BLaER1 treated with 17β-estradiol and CSF1 and Interleukin-3, amounts not matched to agents 10 nM and 100 nM (cell line): ENCODE measurements around the gene PPFIA4.
"Not testable (repeated sequence)": the region's sequence is repeated elsewhere in the genome, so short reads cannot be mapped to it uniquely, and the experiment has no call there.

Source experiments
- H3K27ac ChIP-seq, 11 experiments: shearing (Covaris generic); formaldehyde crosslinking; 2 replicates each; pipeline ENCODE4 v1.8.1; 2022
- H3K27me3 ChIP-seq, 11 experiments: shearing (Covaris generic); formaldehyde crosslinking; 2 replicates each; pipeline ENCODE4 v1.8.1; 2022
- H3K36me3 ChIP-seq, 11 experiments: shearing (Covaris generic); formaldehyde crosslinking; 2 replicates each; pipeline ENCODE4 v1.8.1; 2022
- H3K4me1 ChIP-seq, 10 experiments: shearing (Covaris generic); formaldehyde crosslinking; 2 replicates each; pipeline ENCODE4 v1.8.1; 2022
- H3K4me2 ChIP-seq, 11 experiments: shearing (Covaris generic); formaldehyde crosslinking; 2 replicates each; pipeline ENCODE4 v1.8.1; 2022
- H3K4me3 ChIP-seq, 10 experiments: shearing (Covaris generic); formaldehyde crosslinking; 2 replicates each; pipeline ENCODE4 v1.8.1; 2022
- H3K9ac ChIP-seq, 11 experiments: shearing (Covaris generic); formaldehyde crosslinking; 2 replicates each; pipeline ENCODE4 v1.8.1; 2022
- H3K9me3 ChIP-seq, 11 experiments: shearing (Covaris generic); formaldehyde crosslinking; replicated peaks in 1 of 11; 2 replicates each; pipeline ENCODE4 v1.8.1; 2022
- H4K20me1 ChIP-seq, 11 experiments: shearing (Covaris generic); formaldehyde crosslinking; 2 replicates each; pipeline ENCODE4 v1.8.1; 2022
- Cebpa-rat ChIP-seq, 11 experiments: shearing (Covaris generic); IDR thresholded peaks; 2 replicates each; pipeline ENCODE4 v1.8.1; 2022

The PPFIA4 gene

DNA sequence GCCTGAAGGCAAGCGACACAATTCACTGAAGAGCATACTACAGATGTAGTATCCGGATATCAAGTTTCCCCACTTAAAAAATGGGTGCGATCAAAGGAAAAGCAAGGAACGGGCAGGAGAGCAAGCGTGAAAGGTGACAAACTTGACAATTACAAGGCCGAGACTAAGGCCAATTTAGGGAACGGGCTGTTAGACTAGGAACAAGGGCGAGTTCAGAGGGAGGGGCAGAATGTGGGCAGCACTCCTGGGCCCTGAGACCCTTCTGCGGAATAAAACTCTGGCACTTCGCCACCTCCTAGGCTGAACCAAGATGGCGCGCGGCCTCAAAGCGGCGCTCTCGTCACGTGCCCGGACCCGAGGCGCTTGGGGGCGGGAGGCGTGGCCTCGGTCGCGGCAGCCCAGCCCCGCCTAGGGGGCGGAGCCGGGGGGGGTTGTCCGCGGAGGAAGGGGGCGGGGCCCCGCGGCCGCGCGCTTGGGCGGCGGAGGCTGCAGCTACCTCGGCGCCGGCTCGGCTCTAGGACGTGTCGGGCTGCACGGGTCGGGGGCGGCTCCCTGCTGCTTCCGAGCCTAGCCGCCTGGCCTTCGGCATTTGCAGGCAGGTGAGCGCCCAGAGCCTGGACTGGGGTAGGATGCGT, at the start of gene PPFIA4:
TSS of gene PPFIA4 (plus strand) at position 461 of the 635 bp plus-strand sequence. CDS start 12,518 bp downstream, outside the sequence.
- TF ChIP-seq Cebpa-rat (IDR thresholded peaks at IDR 0.05) = no peak
- peaks cover 21 to 51% (median 40%) of the 10 kb centered on the region in 10 experiments for H3K4me1 ChIP-seq
- H3K9ac ChIP-seq = peak within 1 kb of the TSS; percentile 71 to 88 (median 83)
- peak within 1 kb of the TSS; percentile 72 to 83 (median 78) for H3K4me3 ChIP-seq
- peaks cover 0 to 7% (median 0%) of the 10 kb centered on the region in 11 experiments; a peak in 2 of 22 replicates for H3K27me3 ChIP-seq
- H3K36me3 ChIP-seq = peaks cover 34 to 55% (median 40%) of the 10 kb centered on the region in 11 experiments
- peak within 1 kb of the TSS; percentile 87 to 100 (median 100) for H3K4me2 ChIP-seq
- peak within 1 kb of the TSS; percentile 54 to 82 (median 77) for H3K27ac ChIP-seq
- H3K9me3 ChIP-seq = 0 out of 22 replicates have a peak, but pooled peaks cover 0 to 6% (median 0%) of the 10 kb centered on the region in 11 experiments
- H4K20me1 ChIP-seq = peaks cover 0 to 10% (median 0%) of the 10 kb centered on the region in 11 experiments; a peak in 1 of 22 replicates

DNA sequence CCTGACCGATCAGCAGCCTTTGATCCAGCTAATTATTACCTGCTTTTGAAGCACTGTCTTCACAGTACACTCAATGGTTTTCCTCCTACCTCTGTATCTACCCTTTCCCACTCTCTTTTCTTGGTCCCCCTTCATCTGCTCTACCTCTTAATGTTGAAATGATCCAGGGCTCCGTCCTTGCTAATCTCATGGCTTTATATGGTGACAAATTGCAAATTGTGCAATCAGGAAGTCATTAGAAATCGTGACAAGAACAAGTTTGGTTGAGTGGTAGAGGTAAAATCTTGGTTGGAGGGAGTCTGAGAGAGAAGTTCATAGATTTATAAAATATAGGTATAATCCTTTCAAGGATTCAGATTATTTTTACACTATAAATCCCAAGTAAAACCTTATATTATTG, 49.7 kb upstream of the PPFIA4 start:
- H3K27me3 ChIP-seq = no peaks in the 10 kb centered on the region
- peak in 5 of 11 experiments; percentile 37 to 81 (median 58); a peak in 7 of 22 replicates for TF ChIP-seq Cebpa-rat (IDR thresholded peaks at IDR 0.05)

DNA sequence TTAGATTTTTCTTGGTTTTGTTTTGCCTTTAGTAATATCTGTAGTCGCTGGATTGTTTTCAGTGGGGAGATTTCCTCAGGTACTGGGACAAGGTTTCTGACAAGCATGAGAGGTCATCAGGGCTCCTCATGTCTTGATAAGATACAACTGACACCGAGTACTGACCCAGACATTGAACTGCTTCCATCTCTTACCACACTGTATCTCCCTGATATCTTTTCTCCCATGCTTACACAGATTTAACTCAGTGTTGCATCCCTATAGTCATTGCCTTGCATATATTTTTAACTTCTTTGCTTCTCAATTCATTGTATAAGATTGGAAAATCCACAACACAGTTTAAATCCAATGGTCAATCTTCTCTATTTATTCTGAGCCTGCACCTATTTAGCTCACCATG, 46.8 kb upstream of the PPFIA4 start:
- TF ChIP-seq Cebpa-rat (IDR thresholded peaks at IDR 0.05) = no peak
- Histone ChIP-seq H3K4me2 (peak overlapping the region in 8 of 11 experiments; percentile 44 to 69 (median 64); a peak in 15 of 22 replicates), H4K20me1 (no peaks in the 10 kb centered on the region), H3K36me3 (no peaks in the 10 kb centered on the region), H3K9me3 (peaks cover 0 to 21% (median 10%) of the 10 kb centered on the region in 11 experiments; a peak in 16 of 22 replicates), H3K4me1 (peaks cover 10 to 37% (median 31%) of the 10 kb centered on the region in 10 experiments), H3K9ac (no peak overlapping the region), H3K27ac (peak overlapping the region in 1 of 11 experiments; percentile 9; a peak in 1 of 22 replicates), H3K4me3 (no peak overlapping the region), H3K27me3 (no peaks in the 10 kb centered on the region)

More for the DNA sequence above, 49.7 kb upstream of the PPFIA4 start:
- Histone ChIP-seq H3K27ac (0 out of 22 replicates have a peak overlapping the region, but pooled peaks of 1 of the 11 experiments have one; percentile 24), H3K36me3 (no peaks in the 10 kb centered on the region), H4K20me1 (no peaks in the 10 kb centered on the region), H3K4me3 (no peak overlapping the region), H3K9ac (no peak overlapping the region), H3K4me1 (peaks cover 10 to 37% (median 31%) of the 10 kb centered on the region in 10 experiments), H3K9me3 (peaks cover 0 to 22% (median 11%) of the 10 kb centered on the region in 11 experiments; a peak in 17 of 22 replicates), H3K4me2 (peak overlapping the region in 9 of 11 experiments; percentile 24 to 63 (median 39); a peak in 14 of 22 replicates)

DNA sequence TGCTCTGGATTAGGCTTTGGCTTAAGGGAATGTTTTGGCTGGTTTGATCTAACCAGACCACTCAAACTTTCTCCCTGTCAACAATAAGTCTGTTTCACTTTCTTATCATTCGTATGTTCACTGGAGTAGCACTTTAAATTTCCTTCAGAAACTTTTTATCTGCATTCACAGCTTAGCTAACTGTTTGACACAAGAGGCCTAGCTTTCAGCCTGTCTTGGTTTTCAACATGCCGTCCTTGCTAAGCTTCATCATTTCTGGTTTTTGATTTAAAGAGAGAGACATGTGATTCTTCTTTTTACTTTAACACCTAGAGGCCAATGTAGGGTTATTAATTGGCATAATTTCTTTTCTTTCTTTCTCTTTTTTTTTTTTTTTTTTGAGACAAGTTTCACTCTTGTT, 44.4 kb upstream of the PPFIA4 start:
- Histone ChIP-seq H3K9me3 (peaks cover 0 to 21% (median 10%) of the 10 kb centered on the region in 11 experiments; a peak in 16 of 22 replicates), H3K9ac (no peak overlapping the region), H3K36me3 (no peaks in the 10 kb centered on the region), H3K4me3 (no peak overlapping the region), H3K27ac (no peak overlapping the region), H3K4me2 (peak overlapping the region in 1 of 11 experiments; percentile 16; a peak in 1 of 22 replicates), H3K4me1 (peaks cover 4 to 31% (median 22%) of the 10 kb centered on the region in 10 experiments; a peak in 17 of 20 replicates), H3K27me3 (no peaks in the 10 kb centered on the region), H4K20me1 (no peaks in the 10 kb centered on the region)
- TF ChIP-seq Cebpa-rat (IDR thresholded peaks at IDR 0.05) = no peak

DNA sequence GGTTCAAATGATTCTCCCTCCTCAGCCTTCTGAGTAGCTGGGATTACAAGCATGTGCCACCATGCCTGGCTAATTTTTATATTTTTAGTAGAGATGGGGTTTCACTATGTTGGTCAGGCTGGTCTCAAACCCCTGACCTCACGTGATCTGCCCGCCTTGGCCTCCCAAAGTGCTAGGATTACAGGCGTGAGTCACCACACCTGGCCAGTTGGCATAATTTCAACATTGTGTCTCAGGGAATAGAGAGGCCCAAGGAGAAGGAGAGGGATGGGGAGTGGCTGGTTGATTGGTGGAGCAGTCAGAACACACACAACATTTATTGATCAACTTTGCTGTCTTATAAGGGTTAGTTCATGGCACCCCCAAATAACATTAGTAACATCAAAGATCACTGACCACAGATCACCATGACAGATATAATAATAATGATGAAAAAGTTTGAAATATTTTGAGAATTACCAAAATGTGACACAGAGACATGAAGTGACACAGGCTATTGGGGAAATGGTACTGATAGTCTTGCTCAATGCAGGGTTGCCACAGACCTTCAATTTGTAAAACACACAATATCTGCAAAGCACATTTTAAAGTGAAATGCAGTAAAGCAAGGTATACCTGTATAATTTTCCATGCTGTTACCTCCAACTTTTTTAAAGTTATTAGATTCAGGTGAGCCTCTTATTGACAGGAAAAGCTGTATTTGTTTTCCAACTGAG, 43.4 kb upstream of the PPFIA4 start:
- no peaks in the 10 kb centered on the region for H4K20me1 ChIP-seq
- H3K9me3 ChIP-seq = peaks cover 0 to 21% (median 10%) of the 10 kb centered on the region in 11 experiments; a peak in 16 of 22 replicates
- 0 out of 22 replicates have a peak overlapping the region, but pooled peaks of 1 of the 11 experiments have one; percentile 3 for H3K4me2 ChIP-seq
- H3K36me3 ChIP-seq = no peaks in the 10 kb centered on the region
- TF ChIP-seq Cebpa-rat (IDR thresholded peaks at IDR 0.05) = no peak
- no peaks in the 10 kb centered on the region for H3K27me3 ChIP-seq
- H3K4me3 ChIP-seq = no peak overlapping the region
- no peak overlapping the region for H3K27ac ChIP-seq
- no peak overlapping the region for H3K9ac ChIP-seq
- peaks cover 6 to 40% (median 24%) of the 10 kb centered on the region in 10 experiments for H3K4me1 ChIP-seq

DNA sequence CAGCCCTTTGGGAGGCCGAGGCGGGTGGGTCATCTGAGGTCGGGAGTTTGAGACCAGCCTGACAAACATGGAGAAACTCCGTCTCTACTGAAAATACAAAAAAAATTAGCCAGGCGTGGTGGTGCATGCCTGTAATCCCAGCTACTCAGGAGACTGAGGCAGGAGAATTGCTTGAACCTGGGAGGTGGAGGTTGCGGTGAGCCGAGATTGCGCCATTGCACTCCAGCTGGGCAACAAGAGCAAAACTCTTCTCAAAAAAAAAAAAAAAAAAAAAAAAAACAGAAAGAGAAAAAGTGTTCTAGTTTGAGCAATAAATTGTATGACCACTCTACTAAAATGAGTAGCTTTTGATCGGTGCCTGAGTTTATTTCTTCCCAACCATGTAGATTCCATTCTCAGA, 40.2 kb upstream of the PPFIA4 start:
- not testable (repeated sequence) for H4K20me1 ChIP-seq, H3K36me3 ChIP-seq, H3K4me2 ChIP-seq, H3K27ac ChIP-seq, H3K4me3 ChIP-seq, H3K27me3 ChIP-seq, H3K9ac ChIP-seq
- Histone ChIP-seq H3K9me3 (peaks cover 0 to 12% (median 7%) of the 10 kb centered on the region in 11 experiments; a peak in 15 of 22 replicates), H3K4me1 (peaks cover 11 to 36% (median 19%) of the 10 kb centered on the region in 10 experiments; a peak in 19 of 20 replicates)

DNA sequence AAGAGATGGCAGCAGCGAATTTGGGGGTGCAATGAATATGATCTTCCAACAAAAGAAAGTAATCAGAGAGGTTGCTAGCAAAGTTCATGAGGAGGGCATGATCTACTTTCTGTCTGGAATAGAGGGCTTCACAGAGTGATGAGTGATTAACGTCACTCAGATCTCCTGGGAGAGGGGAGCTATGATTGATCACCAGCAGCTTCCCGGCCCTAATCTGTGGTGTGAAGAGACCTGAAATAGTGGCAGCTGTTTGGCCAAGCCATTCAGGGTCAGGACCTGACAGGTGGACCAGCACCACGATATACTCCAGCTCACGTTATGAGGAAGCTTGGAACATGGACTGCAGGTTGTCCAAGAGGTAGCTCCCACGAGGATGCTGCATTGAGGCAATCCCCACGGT, 39.0 kb upstream of the PPFIA4 start:
- 0 out of 22 replicates have a peak, but pooled peaks cover 0 to under 1% (median 0%) of the 10 kb centered on the region in 11 experiments for H3K9me3 ChIP-seq
- H3K27me3 ChIP-seq = no peaks in the 10 kb centered on the region
- H3K4me2 ChIP-seq = peak overlapping the region in 3 of 11 experiments; percentile 9 to 22 (median 12); a peak in 4 of 22 replicates
- peaks cover 11 to 36% (median 19%) of the 10 kb centered on the region in 10 experiments; a peak in 19 of 20 replicates for H3K4me1 ChIP-seq
- no peak overlapping the region for H3K27ac ChIP-seq
- H3K9ac ChIP-seq = no peak overlapping the region
- no peak for TF ChIP-seq Cebpa-rat (IDR thresholded peaks at IDR 0.05)
- no peaks in the 10 kb centered on the region for H4K20me1 ChIP-seq
- H3K4me3 ChIP-seq = no peak overlapping the region
- no peaks in the 10 kb centered on the region for H3K36me3 ChIP-seq

DNA sequence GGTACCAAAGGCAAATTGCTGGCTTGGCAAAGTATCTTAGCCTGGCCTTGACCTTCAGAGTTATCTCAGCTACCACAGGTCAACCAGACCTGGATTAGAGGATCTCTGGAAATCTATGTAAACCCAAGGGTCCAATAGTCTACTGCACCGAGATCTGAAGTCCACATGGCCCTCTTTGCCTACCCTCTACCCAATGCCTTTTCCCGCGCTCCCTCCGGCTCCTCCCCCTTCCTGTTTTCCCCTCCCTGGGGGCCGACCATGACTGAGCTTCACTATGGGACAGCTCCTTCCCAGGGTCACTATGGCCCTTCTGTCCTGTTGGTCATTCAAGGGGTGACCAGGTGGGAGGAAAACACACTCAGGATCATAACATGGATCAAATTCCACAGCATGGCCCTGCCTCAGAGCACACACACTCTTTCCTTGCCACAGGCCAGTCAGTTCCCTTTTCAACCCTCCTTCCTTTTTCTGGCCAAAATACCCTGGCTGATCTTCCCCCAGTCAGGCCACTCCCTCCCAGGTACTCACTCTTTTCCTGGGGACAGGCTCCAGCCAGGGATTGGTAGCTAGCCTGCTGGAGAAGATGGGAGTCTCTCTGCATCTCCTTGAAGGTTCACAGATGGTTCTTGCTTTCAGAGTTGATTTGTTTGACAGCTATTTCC, 38.2 kb upstream of the PPFIA4 start:
- Histone ChIP-seq H3K36me3 (no peaks in the 10 kb centered on the region), H3K4me3 (no peak overlapping the region), H3K27ac (0 out of 22 replicates have a peak overlapping the region, but pooled peaks of 1 of the 11 experiments have one; percentile 24), H4K20me1 (no peaks in the 10 kb centered on the region), H3K27me3 (no peaks in the 10 kb centered on the region), H3K9ac (no peak overlapping the region), H3K4me2 (peak overlapping the region; percentile 22 to 62 (median 39); a peak in 19 of 22 replicates), H3K9me3 (no peaks in the 10 kb centered on the region), H3K4me1 (peaks cover 11 to 36% (median 19%) of the 10 kb centered on the region in 10 experiments; a peak in 19 of 20 replicates)
- no peak for TF ChIP-seq Cebpa-rat (IDR thresholded peaks at IDR 0.05)
